GM20000 (cell line): ENCODE data around the gene SLC28A3.
"Not testable (repeated sequence)": the region's sequence is repeated elsewhere in the genome, so short reads cannot be mapped to it uniquely, and the experiment has no call there.

Source experiments
- DNase-seq: peaks from one replicate; pipeline ENCODE4 v3.0.0; 2012; ENCODE audit warnings: low spot score
- TF ChIP-seq, protein P1 (sequence below): IDR thresholded peaks from 2 replicates; pipeline ENCODE4 v1.5.1; 2012; ENCODE audit warnings: mild to moderate bottlenecking, control low read depth; ENCODE audit errors: extremely low read depth, missing control alignments

The SLC28A3 gene, protein sequence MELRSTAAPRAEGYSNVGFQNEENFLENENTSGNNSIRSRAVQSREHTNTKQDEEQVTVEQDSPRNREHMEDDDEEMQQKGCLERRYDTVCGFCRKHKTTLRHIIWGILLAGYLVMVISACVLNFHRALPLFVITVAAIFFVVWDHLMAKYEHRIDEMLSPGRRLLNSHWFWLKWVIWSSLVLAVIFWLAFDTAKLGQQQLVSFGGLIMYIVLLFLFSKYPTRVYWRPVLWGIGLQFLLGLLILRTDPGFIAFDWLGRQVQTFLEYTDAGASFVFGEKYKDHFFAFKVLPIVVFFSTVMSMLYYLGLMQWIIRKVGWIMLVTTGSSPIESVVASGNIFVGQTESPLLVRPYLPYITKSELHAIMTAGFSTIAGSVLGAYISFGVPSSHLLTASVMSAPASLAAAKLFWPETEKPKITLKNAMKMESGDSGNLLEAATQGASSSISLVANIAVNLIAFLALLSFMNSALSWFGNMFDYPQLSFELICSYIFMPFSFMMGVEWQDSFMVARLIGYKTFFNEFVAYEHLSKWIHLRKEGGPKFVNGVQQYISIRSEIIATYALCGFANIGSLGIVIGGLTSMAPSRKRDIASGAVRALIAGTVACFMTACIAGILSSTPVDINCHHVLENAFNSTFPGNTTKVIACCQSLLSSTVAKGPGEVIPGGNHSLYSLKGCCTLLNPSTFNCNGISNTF

DNA sequence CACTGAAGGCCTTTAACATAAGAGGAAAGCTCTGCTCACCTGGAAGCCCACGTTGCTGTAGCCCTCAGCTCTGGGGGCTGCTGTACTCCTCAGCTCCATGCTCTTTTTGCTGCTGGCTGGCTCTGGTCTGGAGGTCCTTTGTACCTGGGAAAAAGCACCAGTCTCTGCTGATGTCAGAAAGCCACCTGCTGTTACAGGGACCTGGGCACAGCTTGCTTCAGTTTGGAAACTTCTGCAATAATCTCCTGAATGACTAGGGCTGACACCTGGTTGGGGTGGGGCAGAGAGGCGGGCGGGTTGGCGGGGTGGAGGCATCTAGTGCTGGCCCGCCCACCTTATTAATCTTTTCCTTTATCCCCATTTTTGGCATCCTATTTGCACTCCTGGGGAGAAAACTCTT is at the start of gene SLC28A3:
SLC28A3 (minus strand) TSS at position 224 of the 400 bp plus-strand sequence; CDS start at position 99, 125 bp downstream.
- no peak for DNase-seq
- TF ChIP-seq, protein P1, sequence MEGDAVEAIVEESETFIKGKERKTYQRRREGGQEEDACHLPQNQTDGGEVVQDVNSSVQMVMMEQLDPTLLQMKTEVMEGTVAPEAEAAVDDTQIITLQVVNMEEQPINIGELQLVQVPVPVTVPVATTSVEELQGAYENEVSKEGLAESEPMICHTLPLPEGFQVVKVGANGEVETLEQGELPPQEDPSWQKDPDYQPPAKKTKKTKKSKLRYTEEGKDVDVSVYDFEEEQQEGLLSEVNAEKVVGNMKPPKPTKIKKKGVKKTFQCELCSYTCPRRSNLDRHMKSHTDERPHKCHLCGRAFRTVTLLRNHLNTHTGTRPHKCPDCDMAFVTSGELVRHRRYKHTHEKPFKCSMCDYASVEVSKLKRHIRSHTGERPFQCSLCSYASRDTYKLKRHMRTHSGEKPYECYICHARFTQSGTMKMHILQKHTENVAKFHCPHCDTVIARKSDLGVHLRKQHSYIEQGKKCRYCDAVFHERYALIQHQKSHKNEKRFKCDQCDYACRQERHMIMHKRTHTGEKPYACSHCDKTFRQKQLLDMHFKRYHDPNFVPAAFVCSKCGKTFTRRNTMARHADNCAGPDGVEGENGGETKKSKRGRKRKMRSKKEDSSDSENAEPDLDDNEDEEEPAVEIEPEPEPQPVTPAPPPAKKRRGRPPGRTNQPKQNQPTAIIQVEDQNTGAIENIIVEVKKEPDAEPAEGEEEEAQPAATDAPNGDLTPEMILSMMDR, result no peak

DNA sequence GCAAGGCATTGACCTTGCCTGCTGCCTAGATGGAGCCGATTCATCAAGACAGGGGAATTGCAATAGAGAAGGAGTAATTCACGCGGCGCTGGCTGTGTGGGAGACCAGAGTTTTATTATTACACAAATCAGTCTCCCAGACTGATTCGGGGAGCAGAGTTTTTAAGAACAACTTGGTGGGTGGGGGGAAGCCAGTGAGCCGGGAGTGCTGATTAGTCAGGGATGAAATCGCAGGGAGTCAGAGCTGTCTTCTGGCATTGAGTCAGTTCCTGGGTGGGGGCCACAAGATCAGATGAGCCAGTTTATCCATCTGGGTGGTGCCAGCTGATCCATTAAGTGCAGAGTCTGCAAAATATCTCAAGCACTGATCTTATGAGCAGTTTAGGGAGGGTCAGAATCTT is 49.7 kb upstream of the SLC28A3 start:
- DNase-seq, result not testable (repeated sequence)

DNA sequence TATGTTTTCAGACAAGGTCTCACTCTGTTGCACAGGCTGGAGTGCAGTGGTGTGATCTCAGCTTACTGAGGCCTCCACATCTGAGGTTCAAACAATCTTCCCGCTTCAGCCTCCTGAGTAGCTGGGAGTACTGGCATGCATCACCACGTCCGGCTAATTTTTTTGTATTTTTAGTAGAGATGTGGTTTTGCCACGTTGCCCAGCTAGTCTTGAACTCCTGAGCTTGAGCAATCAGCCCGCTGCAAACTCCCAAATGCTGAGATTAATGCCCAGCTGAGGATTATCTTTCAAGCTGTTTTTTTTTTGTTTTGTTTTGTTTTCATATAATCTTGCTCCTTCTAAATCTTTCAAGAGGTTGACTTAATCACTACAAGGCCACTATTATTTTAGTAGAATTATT is 47.3 kb upstream of the SLC28A3 start:
- DNase-seq, result no peak
- TF ChIP-seq, protein P1, result no peak

DNA sequence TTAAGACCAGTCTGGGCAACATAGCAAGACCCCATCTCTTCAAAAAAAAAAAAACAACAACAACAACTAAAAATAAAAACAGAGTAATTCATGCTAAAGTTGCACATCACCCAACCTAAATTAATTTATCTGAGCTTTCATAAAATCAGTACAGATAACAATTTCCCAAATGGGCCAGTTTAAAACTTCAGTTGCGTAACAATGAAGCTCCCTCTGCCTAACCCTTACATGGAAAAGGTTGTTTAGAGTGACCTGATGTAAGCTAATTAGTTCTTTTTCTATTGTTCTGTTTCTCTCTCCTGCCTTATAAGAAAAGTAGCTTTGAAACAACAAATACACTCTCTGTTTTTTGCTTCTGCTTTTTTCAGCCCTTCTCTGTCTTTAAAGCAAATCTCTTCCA is 46.2 kb upstream of the SLC28A3 start:
- TF ChIP-seq, protein P1, result no peak
- DNase-seq, result no peak

DNA sequence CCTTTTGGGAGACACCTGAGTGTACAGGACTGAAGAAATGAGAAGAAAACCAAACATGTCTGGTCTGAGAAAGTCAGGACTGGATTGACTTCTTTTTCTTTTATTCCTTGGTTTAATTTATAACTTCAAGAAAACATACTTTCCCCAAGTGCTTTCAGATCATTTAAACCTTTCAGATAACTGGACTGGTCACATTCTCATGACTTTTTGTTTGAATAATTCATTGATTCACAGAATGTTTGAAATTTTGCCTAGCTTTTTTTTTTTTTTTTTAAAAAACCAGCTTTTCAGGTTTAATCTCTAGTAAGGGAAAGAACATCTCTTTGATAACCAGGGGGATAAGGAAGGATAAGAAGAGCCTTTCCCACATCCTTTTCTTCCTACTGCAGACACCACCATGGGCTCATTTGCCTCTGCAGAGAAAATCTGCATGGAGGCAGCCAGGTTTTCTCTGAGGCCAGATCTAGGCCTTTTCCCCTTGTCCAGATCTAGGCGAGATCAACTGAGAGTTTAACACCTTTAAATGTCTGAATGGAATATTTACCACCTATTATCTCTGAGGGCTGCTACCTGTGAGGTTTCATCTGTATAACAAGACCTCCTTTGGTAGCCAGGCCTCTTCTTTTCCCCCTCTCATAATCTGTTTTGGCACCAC is 45.0 kb upstream of the SLC28A3 start:
- TF ChIP-seq, protein P1, result no peak
- no peak for DNase-seq

DNA sequence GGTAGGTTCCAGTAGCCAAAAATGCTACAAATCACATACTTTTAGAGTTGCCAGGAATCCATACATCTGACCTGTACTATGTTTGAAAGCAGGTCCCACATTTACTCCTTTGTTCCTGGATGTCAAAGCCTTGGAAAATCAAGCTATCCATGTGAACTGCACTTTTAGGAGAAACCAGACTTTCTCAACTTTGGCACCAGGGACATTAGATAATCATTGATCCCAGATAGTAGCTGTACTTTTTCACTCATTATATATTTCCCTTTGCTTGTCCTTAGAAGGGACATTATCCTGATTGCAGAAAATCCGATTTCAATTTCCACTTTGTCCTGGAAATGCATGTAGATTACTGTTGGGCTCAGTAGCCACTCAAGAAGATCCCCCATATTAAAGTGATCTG is 44.1 kb upstream of the SLC28A3 start:
- TF ChIP-seq, protein P1, result no peak
- DNase-seq, result no peak

DNA sequence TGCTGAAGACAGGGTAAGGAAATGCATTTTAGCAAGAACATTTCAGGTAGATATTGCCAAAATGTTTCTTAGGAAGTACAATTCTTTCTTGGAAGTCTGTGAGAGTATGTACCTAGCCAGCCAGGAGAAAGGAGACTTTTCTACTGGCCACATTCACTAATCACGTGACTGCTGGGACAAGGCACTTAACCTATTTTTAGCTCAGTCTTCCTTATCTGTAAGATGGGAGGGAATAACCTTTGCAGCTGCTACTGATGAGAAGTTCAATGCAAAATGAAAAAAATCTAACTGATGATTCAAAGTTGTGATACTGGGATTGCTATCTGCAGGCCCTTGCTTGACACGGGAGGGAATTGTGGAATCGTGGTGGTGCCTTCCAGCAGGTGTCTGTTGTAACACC is 42.6 kb upstream of the SLC28A3 start:
- TF ChIP-seq, protein P1, result no peak
- no peak for DNase-seq
